IgD-negative memory B cell (primary cell): ENCODE results near the gene OPN1MW3. TPM values are rescaled to one million over a fixed set of nuclear protein-coding genes. Genes with fewer than 3 reads are reported as not detected.
A peak's percentile ranks its signal among the peaks of the same experiment; 100 is the strongest.
"Not testable (repeated sequence)": the region's sequence is repeated elsewhere in the genome, so short reads cannot be mapped to it uniquely, and the experiment has no call there.

Experiments used
- H3K27ac Mint-ChIP-seq, 3 donors: one replicate each; pipeline ENCODE4 v1.8.0; 2020 to 2022; ENCODE audit warnings: mild to moderate bottlenecking in 3 of 3, mixed read lengths in 3 of 3, moderate library complexity in 1 of 3
- H3K27me3 Mint-ChIP-seq: one replicate; pipeline ENCODE4 v1.8.0; 2021; ENCODE audit warnings: mixed read lengths
- H3K36me3 Mint-ChIP-seq: one replicate; pipeline ENCODE4 v1.8.0; 2020; ENCODE audit warnings: mild to moderate bottlenecking, mixed read lengths
- H3K4me1 Mint-ChIP-seq, 3 donors: one replicate each; pipeline ENCODE4 v1.8.0; 2020 to 2022; ENCODE audit warnings: mixed read lengths in 3 of 3, mild to moderate bottlenecking in 1 of 3
- H3K4me3 Mint-ChIP-seq, 4 donors: one replicate each; pipeline ENCODE4 v1.8.0; 2020 to 2022; ENCODE audit warnings: mild to moderate bottlenecking in 4 of 4, mixed read lengths in 4 of 4, moderate library complexity in 3 of 4
- H3K9me3 Mint-ChIP-seq, 3 donors: one replicate each; pipeline ENCODE4 v1.8.0; 2020 to 2021; ENCODE audit warnings: mixed read lengths in 3 of 3, mild to moderate bottlenecking in 1 of 3
- polyA plus RNA-seq: library from polyadenylated mRNA; unstranded; fragments of 300-500 nt; fragmentation: Illumina TruSeq; gene quantifications from one replicate; pipeline ENCODE4 v1.2.3, GENCODE V29; 2021

OPN1MW3 gene
- polyA plus RNA-seq, 1 donor from 2014 or later, result not detected

GRCh38 chrX:154284489-154285338 lies 27.3 kb downstream of the OPN1MW3 start:
- H3K4me1 Mint-ChIP-seq, H3K36me3 Mint-ChIP-seq, H3K9me3 Mint-ChIP-seq, H3K4me3 Mint-ChIP-seq, H3K27ac Mint-ChIP-seq, H3K27me3 Mint-ChIP-seq: not testable (repeated sequence)

- H3K4me1 Mint-ChIP-seq, H3K4me3 Mint-ChIP-seq, H3K27ac Mint-ChIP-seq, H3K9me3 Mint-ChIP-seq, H3K27me3 Mint-ChIP-seq, H3K36me3 Mint-ChIP-seq: not testable (repeated sequence)
These were observed 29.0 kb downstream of the OPN1MW3 start for GRCh38 chrX:154286406-154286805.

GRCh38 chrX:154294791-154295574 lies 37.6 kb downstream of the OPN1MW3 start, which contains the start of gene TEX28:
Gene TEX28, minus strand, starts transcription at chrX:154295124. Its CDS starts 3,007 bp downstream, at chrX:154292117.
- H3K4me1 Mint-ChIP-seq, result peaks cover 6 to 11% (median 8%) of the 10 kb centered on the region in 3 donors
- H3K9me3 Mint-ChIP-seq, result peaks cover 0 to 2% (median 0%) of the 10 kb centered on the region in 3 donors
- H3K4me3 Mint-ChIP-seq, result no peak within 1 kb of the TSS
- H3K27ac Mint-ChIP-seq, result no peak within 1 kb of the TSS
- no peaks in the 10 kb centered on the region for H3K27me3 Mint-ChIP-seq
- peaks cover 2% of the 10 kb centered on the region for H3K36me3 Mint-ChIP-seq

- H3K27ac Mint-ChIP-seq, result peak within 1 kb of the TSS in 1 of 3 donors; percentile 13
- peak within 1 kb of the TSS in 1 of 4 donors; percentile 17 for H3K4me3 Mint-ChIP-seq
- H3K9me3 Mint-ChIP-seq, result peaks cover 0 to 2% (median 0%) of the 10 kb centered on the region in 3 donors
- H3K36me3 Mint-ChIP-seq, result peaks cover 2% of the 10 kb centered on the region
- peaks cover 6 to 11% (median 10%) of the 10 kb centered on the region in 3 donors for H3K4me1 Mint-ChIP-seq
- no peaks in the 10 kb centered on the region for H3K27me3 Mint-ChIP-seq
These were observed 38.4 kb downstream of the OPN1MW3 start, which contains the start of gene TKTL1 for GRCh38 chrX:154295664-154296310. Gene TKTL1, plus strand, starts transcription at chrX:154295795. Its CDS starts 65 bp downstream, at chrX:154295860.

- no peaks in the 10 kb centered on the region for H3K27me3 Mint-ChIP-seq
- H3K4me3 Mint-ChIP-seq, result peak overlapping the region in 1 of 4 donors; percentile 17
- peaks cover 6 to 11% (median 10%) of the 10 kb centered on the region in 3 donors for H3K4me1 Mint-ChIP-seq
- H3K36me3 Mint-ChIP-seq, result peaks cover 2% of the 10 kb centered on the region
- H3K9me3 Mint-ChIP-seq, result peaks cover 0 to 2% (median 0%) of the 10 kb centered on the region in 3 donors
- no peak overlapping the region for H3K27ac Mint-ChIP-seq
These were observed 39.3 kb downstream of the OPN1MW3 start for GRCh38 chrX:154296731-154297130.

- H3K9me3 Mint-ChIP-seq, result peaks cover 0 to 2% (median 0%) of the 10 kb centered on the region in 3 donors
- H3K4me3 Mint-ChIP-seq, result peak overlapping the region in 1 of 4 donors; percentile 83
- H3K27ac Mint-ChIP-seq, result peak overlapping the region; percentile 63 to 93 (median 81)
These were observed 40.9 kb downstream of the OPN1MW3 start for GRCh38 chrX:154298312-154298711.

GRCh38 chrX:154300816-154301215 lies 43.4 kb downstream of the OPN1MW3 start:
- no peak overlapping the region for H3K27ac Mint-ChIP-seq
- peaks cover 10 to 18% (median 15%) of the 10 kb centered on the region in 3 donors for H3K4me1 Mint-ChIP-seq
- H3K4me3 Mint-ChIP-seq, result no peak overlapping the region
- H3K9me3 Mint-ChIP-seq, result peaks cover 0 to 2% (median 2%) of the 10 kb centered on the region in 3 donors
- peaks cover 1% of the 10 kb centered on the region for H3K36me3 Mint-ChIP-seq
- no peaks in the 10 kb centered on the region for H3K27me3 Mint-ChIP-seq

More at GRCh38 chrX:154298312-154298711, 40.9 kb downstream of the OPN1MW3 start:
- Mint-ChIP-seq H3K36me3 (peaks cover 2% of the 10 kb centered on the region), H3K27me3 (no peaks in the 10 kb centered on the region), H3K4me1 (peaks cover 6 to 11% (median 10%) of the 10 kb centered on the region in 3 donors)

GRCh38 chrX:154302998-154303397 lies 45.6 kb downstream of the OPN1MW3 start:
- not testable (repeated sequence) for H3K9me3 Mint-ChIP-seq, H3K27me3 Mint-ChIP-seq, H3K27ac Mint-ChIP-seq, H3K36me3 Mint-ChIP-seq, H3K4me3 Mint-ChIP-seq
- peaks cover 14 to 23% (median 18%) of the 10 kb centered on the region in 3 donors for H3K4me1 Mint-ChIP-seq

- Mint-ChIP-seq H3K36me3 (peaks cover 5% of the 10 kb centered on the region), H3K9me3 (peaks cover 0 to 2% (median 0%) of the 10 kb centered on the region in 3 donors), H3K27me3 (peaks cover 2% of the 10 kb centered on the region), H3K4me3 (peak overlapping the region in 1 of 4 donors; percentile 56), H3K27ac (no peak overlapping the region), H3K4me1 (peaks cover 15 to 26% (median 16%) of the 10 kb centered on the region in 3 donors)
These were observed 46.1 kb downstream of the OPN1MW3 start for GRCh38 chrX:154303476-154303875.

- H3K27me3 Mint-ChIP-seq, result peaks cover 2% of the 10 kb centered on the region
- H3K36me3 Mint-ChIP-seq, result peaks cover 5% of the 10 kb centered on the region
- peaks cover 17 to 23% (median 20%) of the 10 kb centered on the region in 3 donors for H3K4me1 Mint-ChIP-seq
- no peak overlapping the region for H3K4me3 Mint-ChIP-seq
- H3K27ac Mint-ChIP-seq, result no peak overlapping the region
- peaks cover 0 to 2% (median 0%) of the 10 kb centered on the region in 3 donors for H3K9me3 Mint-ChIP-seq
These were observed 47.5 kb downstream of the OPN1MW3 start for GRCh38 chrX:154304846-154305245.

- H3K36me3 Mint-ChIP-seq, result peaks cover 5% of the 10 kb centered on the region
- peak overlapping the region in 1 of 3 donors; percentile 10 for H3K27ac Mint-ChIP-seq
- peaks cover 0 to 2% (median 0%) of the 10 kb centered on the region in 3 donors for H3K9me3 Mint-ChIP-seq
- peaks cover 2% of the 10 kb centered on the region for H3K27me3 Mint-ChIP-seq
- peak overlapping the region in 2 of 4 donors; percentile 9 to 55 for H3K4me3 Mint-ChIP-seq
- H3K4me1 Mint-ChIP-seq, result peaks cover 17 to 23% (median 20%) of the 10 kb centered on the region in 3 donors
These were observed 48.3 kb downstream of the OPN1MW3 start for GRCh38 chrX:154305541-154306205.

GRCh38 chrX:154307202-154307601 lies 49.8 kb downstream of the OPN1MW3 start:
- Mint-ChIP-seq H3K4me1 (peaks cover 17 to 27% (median 20%) of the 10 kb centered on the region in 3 donors), H3K36me3 (peaks cover 5% of the 10 kb centered on the region), H3K27ac (peak overlapping the region in 1 of 3 donors; percentile 73), H3K9me3 (peaks cover 0 to 2% (median 0%) of the 10 kb centered on the region in 3 donors), H3K4me3 (peak overlapping the region in 1 of 4 donors; percentile 2), H3K27me3 (peaks cover 2% of the 10 kb centered on the region)

- peaks cover 2% of the 10 kb centered on the region for H3K27me3 Mint-ChIP-seq
- H3K4me1 Mint-ChIP-seq, result peaks cover 21 to 27% (median 22%) of the 10 kb centered on the region in 3 donors
These were observed 50.9 kb downstream of the OPN1MW3 start for GRCh38 chrX:154308108-154308946.

More at GRCh38 chrX:154308108-154308946, 50.9 kb downstream of the OPN1MW3 start:
- Mint-ChIP-seq H3K4me3 (peak overlapping the region in 2 of 4 donors; percentile 56 to 88), H3K27ac (peak overlapping the region in 2 of 3 donors; percentile 18 to 83), H3K36me3 (peaks cover 5% of the 10 kb centered on the region), H3K9me3 (peaks cover 0 to 2% (median 0%) of the 10 kb centered on the region in 3 donors)
